HepG2 (cell line): ENCODE data around the gene CHMP1B. TPM values are rescaled to one million over a fixed set of nuclear protein-coding genes. Genes with fewer than 3 reads are reported as not detected.

Experiments
- BCL6 ChIP-seq: IDR thresholded peaks from 2 replicates; pipeline ENCODE4 v1.6.1; 2016; ENCODE audit warnings: missing genetic modification reagents, missing compliant biosample characterization
- CC2D1A ChIP-seq: sonication (generic); formaldehyde crosslinking; IDR thresholded peaks from 2 replicates; pipeline ENCODE4 v1.8.1; 2023; ENCODE audit warnings: mild to moderate bottlenecking, missing genetic modification reagents
- FIP1L1 ChIP-seq: fragments of 200-400 bp; formaldehyde crosslinking; IDR thresholded peaks from 2 replicates; pipeline ENCODE4 v1.6.1; 2018; ENCODE audit warnings: low read depth, mild to moderate bottlenecking, low read length, moderate library complexity, borderline replicate concordance; ENCODE audit not compliant: insufficient read depth
- KLF13 ChIP-seq: sonication (generic); formaldehyde crosslinking; IDR thresholded peaks from 2 replicates; pipeline ENCODE4 v1.4.0; 2020; ENCODE audit warnings: mild to moderate bottlenecking, missing genetic modification reagents
- MAFF ChIP-seq: IDR thresholded peaks from 2 replicates; pipeline ENCODE4 v1.6.1; 2011; ENCODE audit warnings: low read depth, low read length, improper control_type of control experiment
- MXD4 ChIP-seq: IDR thresholded peaks from 2 replicates; pipeline ENCODE4 v1.6.1; 2016; ENCODE audit warnings: mild to moderate bottlenecking, missing biosample characterization, missing genetic modification reagents
- NFYC ChIP-seq: IDR thresholded peaks from 2 replicates; pipeline ENCODE4 v1.6.1; 2016; ENCODE audit warnings: missing genetic modification reagents, missing compliant biosample characterization
- RBFOX2 ChIP-seq: fragments of 200-400 bp; formaldehyde crosslinking; IDR thresholded peaks from 2 replicates; pipeline ENCODE4 v1.6.1; 2017; ENCODE audit warnings: low read depth, mild to moderate bottlenecking, low read length
- REXO4 ChIP-seq: sonication (generic); formaldehyde crosslinking; IDR thresholded peaks from 2 replicates; pipeline ENCODE4 v1.8.0; 2022; ENCODE audit warnings: missing genetic modification reagents, mild to moderate bottlenecking, borderline replicate concordance
- RXRB ChIP-seq: IDR thresholded peaks from 2 replicates; pipeline ENCODE4 v1.6.1; 2016; ENCODE audit warnings: borderline replicate concordance, missing genetic modification reagents, missing compliant biosample characterization
- SAFB2 ChIP-seq: sonication (generic); formaldehyde crosslinking; IDR thresholded peaks from 2 replicates; pipeline ENCODE4 v1.5.1; 2020; ENCODE audit warnings: missing genetic modification reagents, low read depth, mild to moderate bottlenecking, borderline replicate concordance
- SATB2 ChIP-seq: sonication (generic); formaldehyde crosslinking; IDR thresholded peaks from 2 replicates; pipeline ENCODE4 v1.5.0; 2020; ENCODE audit warnings: missing genetic modification reagents
- SOX13 ChIP-seq, 3 experiments: fragments of 450-650 bp in 1 of 3; sonication (generic) in 1 of 3; formaldehyde crosslinking in 1 of 3; IDR thresholded peaks in 2 of 3; conservative IDR thresholded peaks in 1 of 3; 2 replicates each; pipeline versions ENCODE4 v1.5.0 to v1.6.1; 2016 to 2020; ENCODE audit warnings: antibody characterized with exemption in 1 of 3, mild to moderate bottlenecking in 1 of 3, missing compliant biosample characterization in 1 of 3, missing genetic modification reagents in 1 of 3, moderate library complexity in 1 of 3
- SSRP1 ChIP-seq: IDR thresholded peaks from 2 replicates; pipeline ENCODE4 v1.6.1; 2016; ENCODE audit warnings: control low read depth
- TARDBP ChIP-seq: sonication (generic); formaldehyde crosslinking; IDR thresholded peaks from 2 replicates; pipeline ENCODE4 v1.8.0; 2022; ENCODE audit warnings: mild to moderate bottlenecking, missing genetic modification reagents
- ZIK1 ChIP-seq: sonication (generic); formaldehyde crosslinking; IDR thresholded peaks from 2 replicates; pipeline ENCODE4 v1.5.0; 2020; ENCODE audit warnings: mild to moderate bottlenecking, low read depth, missing genetic modification reagents, borderline replicate concordance
- ZNF138 ChIP-seq: sonication (generic); formaldehyde crosslinking; IDR thresholded peaks from 2 replicates; pipeline ENCODE4 v1.5.0; 2020; ENCODE audit warnings: mild to moderate bottlenecking, low read depth, missing genetic modification reagents
- ZNF20 ChIP-seq: sonication (generic); formaldehyde crosslinking; IDR thresholded peaks from 2 replicates; pipeline ENCODE4 v1.4.0; 2020; ENCODE audit warnings: mild to moderate bottlenecking, moderate library complexity, missing genetic modification reagents
- ZNF326 ChIP-seq: sonication (generic); formaldehyde crosslinking; IDR thresholded peaks from 2 replicates; pipeline ENCODE4 v1.4.0; 2020; ENCODE audit warnings: missing genetic modification reagents, borderline replicate concordance
- ZNF354B ChIP-seq: sonication (generic); formaldehyde crosslinking; IDR thresholded peaks from 2 replicates; pipeline ENCODE4 v1.8.0; 2022; ENCODE audit warnings: mild to moderate bottlenecking, missing genetic modification reagents
- ZSCAN22 ChIP-seq: sonication (generic); formaldehyde crosslinking; IDR thresholded peaks from 2 replicates; pipeline ENCODE4 v1.4.0; 2020; ENCODE audit warnings: mild to moderate bottlenecking, missing genetic modification reagents
- polyA plus RNA-seq, 8 experiments: library from polyadenylated mRNA; depleted of rRNA in 3 of 8; stranded (reverse) in 7 of 8; unstranded in 1 of 8; fragments of >200 nt; fragmentation: Illumina TruSeq in 4 of 8; extraction: Trizol in 4 of 8; gene quantifications; 2 replicates each; pipeline versions ENCODE4 v1.2.1 to v1.2.3, GENCODE V29; 2011 to 2016; ENCODE audit warnings: low read depth in 4 of 8, missing spikeins in 1 of 8, mixed read lengths in 1 of 8; ENCODE audit not compliant: insufficient read depth in 1 of 8
- total RNA-seq, 5 experiments: library from RNA; depleted of rRNA; stranded (reverse); fragments of >200 nt; fragmentation: Illumina TruSeq; extraction: Trizol; gene quantifications; 2 replicates each; pipeline ENCODE4 v1.2.3, GENCODE V29; 2016; ENCODE audit warnings: low read depth in 1 of 5
- TF ChIP-seq, protein P1 (sequence below): IDR thresholded peaks from 2 replicates; pipeline ENCODE4 v1.6.1; 2012; ENCODE audit warnings: low read length, improper control_type of control experiment
- TF ChIP-seq, protein P2 (sequence below): IDR thresholded peaks from 2 replicates; pipeline ENCODE4 v1.6.1; 2012; ENCODE audit warnings: low read depth, low read length, improper control_type of control experiment
- TF ChIP-seq, protein P3 (sequence below): sonication (generic); formaldehyde crosslinking; IDR thresholded peaks from 2 replicates; pipeline ENCODE4 v1.4.0; 2020; ENCODE audit warnings: missing genetic modification reagents, borderline replicate concordance

The CHMP1B gene
- total and polyA plus RNA-seq, 2 of the 13 experiments (the other 11 are each of a cell fraction or from before 2014, with no cell fraction given): 18.8 to 20.2 TPM

DNA sequence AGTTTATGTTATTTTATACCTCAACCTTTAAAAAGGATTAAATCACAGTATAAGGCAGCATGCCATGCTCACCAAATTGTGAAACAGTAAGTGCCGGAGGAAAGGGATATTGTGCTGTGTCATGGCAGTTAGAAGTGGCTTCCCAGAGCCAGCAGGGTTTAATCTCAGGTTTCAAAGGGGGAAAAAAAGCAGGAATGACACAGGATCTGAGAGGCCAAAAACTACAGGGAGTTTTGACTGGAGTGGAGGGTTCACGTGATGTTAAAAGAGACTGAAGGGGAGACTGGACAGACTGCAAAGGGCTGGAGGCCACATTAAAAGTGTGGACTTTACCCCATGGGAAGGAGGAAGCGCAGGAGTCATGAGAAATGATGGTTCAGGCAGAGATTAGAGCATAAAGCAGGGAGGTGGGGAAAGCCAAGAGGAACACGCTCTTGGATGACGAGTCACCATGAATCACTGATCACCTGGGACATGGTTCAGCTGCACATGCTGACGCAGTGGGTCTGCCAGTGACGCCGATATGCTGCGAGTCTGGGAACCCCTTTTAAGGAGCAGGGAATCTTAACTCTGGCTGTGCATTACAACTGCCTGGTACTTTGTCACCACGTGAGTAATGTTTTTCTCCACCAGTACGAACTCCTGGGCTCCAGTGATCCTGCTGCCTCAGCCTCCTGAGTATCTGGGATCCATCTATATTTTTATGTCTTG is 6.1 kb downstream of the CHMP1B start (continued):
- TF ChIP-seq, protein P1, sequence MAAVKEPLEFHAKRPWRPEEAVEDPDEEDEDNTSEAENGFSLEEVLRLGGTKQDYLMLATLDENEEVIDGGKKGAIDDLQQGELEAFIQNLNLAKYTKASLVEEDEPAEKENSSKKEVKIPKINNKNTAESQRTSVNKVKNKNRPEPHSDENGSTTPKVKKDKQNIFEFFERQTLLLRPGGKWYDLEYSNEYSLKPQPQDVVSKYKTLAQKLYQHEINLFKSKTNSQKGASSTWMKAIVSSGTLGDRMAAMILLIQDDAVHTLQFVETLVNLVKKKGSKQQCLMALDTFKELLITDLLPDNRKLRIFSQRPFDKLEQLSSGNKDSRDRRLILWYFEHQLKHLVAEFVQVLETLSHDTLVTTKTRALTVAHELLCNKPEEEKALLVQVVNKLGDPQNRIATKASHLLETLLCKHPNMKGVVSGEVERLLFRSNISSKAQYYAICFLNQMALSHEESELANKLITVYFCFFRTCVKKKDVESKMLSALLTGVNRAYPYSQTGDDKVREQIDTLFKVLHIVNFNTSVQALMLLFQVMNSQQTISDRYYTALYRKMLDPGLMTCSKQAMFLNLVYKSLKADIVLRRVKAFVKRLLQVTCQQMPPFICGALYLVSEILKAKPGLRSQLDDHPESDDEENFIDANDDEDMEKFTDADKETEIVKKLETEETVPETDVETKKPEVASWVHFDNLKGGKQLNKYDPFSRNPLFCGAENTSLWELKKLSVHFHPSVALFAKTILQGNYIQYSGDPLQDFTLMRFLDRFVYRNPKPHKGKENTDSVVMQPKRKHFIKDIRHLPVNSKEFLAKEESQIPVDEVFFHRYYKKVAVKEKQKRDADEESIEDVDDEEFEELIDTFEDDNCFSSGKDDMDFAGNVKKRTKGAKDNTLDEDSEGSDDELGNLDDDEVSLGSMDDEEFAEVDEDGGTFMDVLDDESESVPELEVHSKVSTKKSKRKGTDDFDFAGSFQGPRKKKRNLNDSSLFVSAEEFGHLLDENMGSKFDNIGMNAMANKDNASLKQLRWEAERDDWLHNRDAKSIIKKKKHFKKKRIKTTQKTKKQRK: no peak
- TF ChIP-seq MAFF (peak; percentile 74), SAFB2 (CRISPR knock-in tag) (no peak), BCL6 (CRISPR knock-in tag) (0 out of 2 replicates have a peak, but pooled peaks have one; percentile 29), RXRB (peak; percentile 49; the same call in 1 of the 2 replicates), RBFOX2 (no peak), FIP1L1 (no peak), SSRP1 (CRISPR knock-in tag) (no peak), ZNF138 (CRISPR knock-in tag) (no peak), KLF13 (no peak), ZNF354B (CRISPR knock-in tag) (no peak), SOX13 (IDR thresholded peaks at IDR 0.05) (no peak), SOX13 (CRISPR knock-in tag; conservative IDR thresholded peaks at IDR 0.05 in 1 of 2, IDR thresholded peaks at IDR 0.05 in 1 of 2) (peak in 1 of 2 experiments; percentile 58; a peak in 1 of 4 replicates), ZNF326 (no peak), NFYC (CRISPR knock-in tag) (peak; percentile 45; the same call in 1 of the 2 replicates), MXD4 (CRISPR knock-in tag) (peak; percentile 78), CC2D1A (no peak), ZIK1 (no peak), REXO4 (CRISPR knock-in tag) (no peak), ZNF20 (0 out of 2 replicates have a peak, but pooled peaks have one; percentile 63), ZSCAN22 (no peak), SATB2 (CRISPR knock-in tag) (no peak), TARDBP (CRISPR knock-in tag) (peak; percentile 26; the same call in 1 of the 2 replicates)
- TF ChIP-seq, protein P2, sequence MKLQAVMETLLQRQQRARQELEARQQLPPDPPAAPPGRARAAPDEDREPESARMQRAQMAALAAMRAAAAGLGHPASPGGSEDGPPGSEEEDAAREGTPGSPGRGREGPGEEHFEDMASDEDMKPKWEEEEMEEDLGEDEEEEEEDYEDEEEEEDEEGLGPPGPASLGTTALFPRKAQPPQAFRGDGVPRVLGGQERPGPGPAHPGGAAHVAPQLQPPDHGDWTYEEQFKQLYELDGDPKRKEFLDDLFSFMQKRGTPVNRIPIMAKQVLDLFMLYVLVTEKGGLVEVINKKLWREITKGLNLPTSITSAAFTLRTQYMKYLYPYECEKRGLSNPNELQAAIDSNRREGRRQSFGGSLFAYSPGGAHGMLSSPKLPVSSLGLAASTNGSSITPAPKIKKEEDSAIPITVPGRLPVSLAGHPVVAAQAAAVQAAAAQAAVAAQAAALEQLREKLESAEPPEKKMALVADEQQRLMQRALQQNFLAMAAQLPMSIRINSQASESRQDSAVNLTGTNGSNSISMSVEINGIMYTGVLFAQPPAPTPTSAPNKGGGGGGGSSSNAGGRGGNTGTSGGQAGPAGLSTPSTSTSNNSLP: peak; percentile 79; the same call in 1 of the 2 replicates
- TF ChIP-seq, protein P3, sequence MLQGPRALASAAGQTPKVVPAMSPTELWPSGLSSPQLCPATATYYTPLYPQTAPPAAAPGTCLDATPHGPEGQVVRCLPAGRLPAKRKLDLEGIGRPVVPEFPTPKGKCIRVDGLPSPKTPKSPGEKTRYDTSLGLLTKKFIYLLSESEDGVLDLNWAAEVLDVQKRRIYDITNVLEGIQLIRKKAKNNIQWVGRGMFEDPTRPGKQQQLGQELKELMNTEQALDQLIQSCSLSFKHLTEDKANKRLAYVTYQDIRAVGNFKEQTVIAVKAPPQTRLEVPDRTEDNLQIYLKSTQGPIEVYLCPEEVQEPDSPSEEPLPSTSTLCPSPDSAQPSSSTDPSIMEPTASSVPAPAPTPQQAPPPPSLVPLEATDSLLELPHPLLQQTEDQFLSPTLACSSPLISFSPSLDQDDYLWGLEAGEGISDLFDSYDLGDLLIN (CRISPR knock-in tag): no peak
